GM12864 (cell line): ENCODE results near the gene B4GALT3.

Source experiments
- DNase-seq: peaks from one replicate; pipeline ENCODE4 v3.0.0-alpha.2; 2011; ENCODE audit warnings: low read depth
- H3K4me3 ChIP-seq: 2 replicates; pipeline ENCODE4 v1.5.1; 2011; ENCODE audit warnings: mild to moderate bottlenecking, low read depth, low read length, control low read depth
- CTCF ChIP-seq: IDR thresholded peaks from 2 replicates; pipeline ENCODE4 v1.5.1; 2011; ENCODE audit warnings: low read depth, mild to moderate bottlenecking, moderate library complexity, low read length, control low read depth, inconsistent platforms; ENCODE audit errors: missing control alignments

B4GALT3 gene

GRCh38 chr1:161138431-161138830 is 38.9 kb downstream of the B4GALT3 start:
- DNase-seq, result no peak
- H3K4me3 ChIP-seq, result no peak overlapping the region
- no peak for TF ChIP-seq CTCF

GRCh38 chr1:161137881-161138280 is 39.4 kb downstream of the B4GALT3 start:
- no peak for DNase-seq
- TF ChIP-seq CTCF, result no peak
- H3K4me3 ChIP-seq, result no peak overlapping the region

DNA sequence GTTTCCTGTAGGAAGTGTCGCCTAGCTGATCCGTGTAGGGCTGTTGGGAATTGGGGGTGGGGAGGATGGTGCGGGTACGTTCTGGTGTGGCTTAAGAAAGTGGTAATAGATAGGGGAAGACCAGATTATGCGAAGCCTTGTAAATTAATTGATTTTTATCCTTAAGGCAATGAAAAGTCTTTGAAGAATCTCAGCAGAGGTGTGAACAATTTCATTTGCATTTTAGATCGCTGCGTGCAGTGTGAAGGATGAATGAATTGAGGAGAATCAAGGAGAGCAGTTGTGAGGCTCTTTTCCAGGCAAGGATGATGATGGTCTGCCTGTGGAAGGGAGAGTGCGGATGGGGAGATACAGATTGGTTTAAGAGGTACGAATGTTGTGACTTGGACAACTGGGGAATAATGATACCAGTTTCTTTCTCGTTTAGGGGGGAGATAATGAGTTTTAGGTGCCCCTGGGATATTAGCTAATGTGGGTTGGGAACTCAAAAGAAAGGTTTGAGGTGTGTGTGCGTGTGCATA is 44.0 kb downstream of the B4GALT3 start:
- no peak for TF ChIP-seq CTCF
- DNase-seq, result no peak
- H3K4me3 ChIP-seq, result peak overlapping the region; percentile 90

- no peak for TF ChIP-seq CTCF
- DNase-seq, result peak; percentile 91
- H3K4me3 ChIP-seq, result peak within 1 kb of the TSS; percentile 90
Measured at GRCh38 chr1:161132410-161133219, 44.7 kb downstream of the B4GALT3 start, which contains the start of gene DEDD. Gene DEDD (minus strand): TSS chr1:161132667. CDS start chr1:161124462, 8,205 bp downstream.

DNA sequence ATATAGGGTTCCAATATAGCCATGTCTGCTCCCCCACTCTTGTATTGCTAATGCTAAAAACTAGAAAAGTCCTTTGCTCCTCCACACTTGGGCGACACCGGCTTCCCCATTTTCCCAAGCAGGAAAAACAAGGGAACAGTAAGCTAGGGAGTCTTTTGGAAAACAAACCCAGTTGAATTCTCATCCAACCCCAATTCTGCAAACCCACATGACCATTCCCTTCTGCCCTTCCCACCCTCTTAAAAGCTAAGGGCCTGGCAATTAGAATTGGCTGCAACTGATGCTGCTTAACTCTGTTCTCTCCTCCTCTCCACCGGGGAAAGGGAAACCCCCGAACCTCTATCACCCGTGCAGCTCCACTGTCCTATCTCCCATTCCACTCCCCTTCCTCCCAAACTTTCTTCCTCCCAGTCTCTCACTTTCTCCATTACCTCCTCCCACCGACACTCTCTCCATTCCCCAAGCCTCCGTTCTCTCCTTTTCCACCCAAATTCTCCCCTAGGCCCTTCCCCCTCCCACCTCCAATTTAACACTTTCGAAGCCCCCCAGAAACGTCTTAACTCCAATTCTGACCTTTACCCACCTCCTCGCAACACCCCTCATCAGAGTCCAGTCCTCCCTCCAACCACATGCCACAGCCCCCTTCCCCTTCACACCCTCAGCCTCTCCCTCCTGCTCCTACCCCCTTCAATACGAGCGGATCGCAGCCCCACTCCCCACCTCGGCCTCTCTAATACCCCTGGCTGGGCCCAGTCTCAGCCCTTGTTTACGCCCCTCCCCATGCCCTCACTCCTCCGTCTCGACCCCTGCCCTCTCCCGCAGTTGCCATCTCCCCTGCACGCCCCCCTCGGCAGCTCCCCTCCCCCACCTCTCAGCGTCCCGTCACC is 45.5 kb downstream of the B4GALT3 start:
- peak overlapping the region; percentile 90 for H3K4me3 ChIP-seq
- no peak for TF ChIP-seq CTCF
- no peak for DNase-seq

GRCh38 chr1:161130266-161130665 is 47.0 kb downstream of the B4GALT3 start:
- TF ChIP-seq CTCF, result no peak
- DNase-seq, result no peak
- H3K4me3 ChIP-seq, result no peak overlapping the region
